AG09309 (cell line): Measurements from ENCODE around the gene ALDH1A3.

Source experiments
- DNase-seq: peaks from one replicate; pipeline ENCODE4 v3.0.0-alpha.2; 2010; ENCODE audit warnings: low read depth
- H3K4me3 ChIP-seq: 2 replicates; pipeline ENCODE4 v1.5.1; 2011; ENCODE audit warnings: mild to moderate bottlenecking, low read depth, low read length, moderate library complexity; ENCODE audit not compliant: control insufficient read depth
- CTCF ChIP-seq: IDR thresholded peaks from 2 replicates; pipeline ENCODE4 v1.5.1; 2011; ENCODE audit warnings: mild to moderate bottlenecking, low read depth, low read length, inconsistent platforms; ENCODE audit not compliant: insufficient read depth, control insufficient read depth; ENCODE audit errors: missing control alignments

ALDH1A3 gene

GRCh38 chr15:100901296-100901695 lies 21.7 kb downstream of the ALDH1A3 start:
- no peak for TF ChIP-seq CTCF
- no peak for DNase-seq
- no peak overlapping the region for H3K4me3 ChIP-seq

GRCh38 chr15:100901702-100902435 lies 22.2 kb downstream of the ALDH1A3 start:
- TF ChIP-seq CTCF: no peak
- H3K4me3 ChIP-seq: no peak overlapping the region; the same call in 1 of the 2 replicates
- DNase-seq: peak; percentile 23

GRCh38 chr15:100902436-100903167 lies 23.0 kb downstream of the ALDH1A3 start:
- peak; percentile 56 for DNase-seq
- peak overlapping the region; percentile 7 for H3K4me3 ChIP-seq
- no peak for TF ChIP-seq CTCF

GRCh38 chr15:100903168-100903554 lies 23.5 kb downstream of the ALDH1A3 start:
- DNase-seq: no peak
- TF ChIP-seq CTCF: no peak
- no peak overlapping the region for H3K4me3 ChIP-seq

- no peak overlapping the region for H3K4me3 ChIP-seq
- no peak for DNase-seq
- TF ChIP-seq CTCF: no peak
These were observed 26.2 kb downstream of the ALDH1A3 start for GRCh38 chr15:100905850-100906249.

- TF ChIP-seq CTCF: no peak
- no peak overlapping the region for H3K4me3 ChIP-seq
- DNase-seq: no peak
These were observed 28.8 kb downstream of the ALDH1A3 start for GRCh38 chr15:100908466-100908865.

GRCh38 chr15:100909565-100909964 lies 29.9 kb downstream of the ALDH1A3 start:
- no peak for DNase-seq
- H3K4me3 ChIP-seq: no peak overlapping the region
- no peak for TF ChIP-seq CTCF
